ENCODE data around the gene ADIPOR2. TPM values are rescaled to one million over a fixed set of nuclear protein-coding genes. Genes with fewer than 3 reads are reported as not detected.

The ADIPOR2 gene, protein sequence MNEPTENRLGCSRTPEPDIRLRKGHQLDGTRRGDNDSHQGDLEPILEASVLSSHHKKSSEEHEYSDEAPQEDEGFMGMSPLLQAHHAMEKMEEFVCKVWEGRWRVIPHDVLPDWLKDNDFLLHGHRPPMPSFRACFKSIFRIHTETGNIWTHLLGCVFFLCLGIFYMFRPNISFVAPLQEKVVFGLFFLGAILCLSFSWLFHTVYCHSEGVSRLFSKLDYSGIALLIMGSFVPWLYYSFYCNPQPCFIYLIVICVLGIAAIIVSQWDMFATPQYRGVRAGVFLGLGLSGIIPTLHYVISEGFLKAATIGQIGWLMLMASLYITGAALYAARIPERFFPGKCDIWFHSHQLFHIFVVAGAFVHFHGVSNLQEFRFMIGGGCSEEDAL
- 10 to 100 TPM; 63.5 to 83.3 TPM for total RNA-seq

DNA sequence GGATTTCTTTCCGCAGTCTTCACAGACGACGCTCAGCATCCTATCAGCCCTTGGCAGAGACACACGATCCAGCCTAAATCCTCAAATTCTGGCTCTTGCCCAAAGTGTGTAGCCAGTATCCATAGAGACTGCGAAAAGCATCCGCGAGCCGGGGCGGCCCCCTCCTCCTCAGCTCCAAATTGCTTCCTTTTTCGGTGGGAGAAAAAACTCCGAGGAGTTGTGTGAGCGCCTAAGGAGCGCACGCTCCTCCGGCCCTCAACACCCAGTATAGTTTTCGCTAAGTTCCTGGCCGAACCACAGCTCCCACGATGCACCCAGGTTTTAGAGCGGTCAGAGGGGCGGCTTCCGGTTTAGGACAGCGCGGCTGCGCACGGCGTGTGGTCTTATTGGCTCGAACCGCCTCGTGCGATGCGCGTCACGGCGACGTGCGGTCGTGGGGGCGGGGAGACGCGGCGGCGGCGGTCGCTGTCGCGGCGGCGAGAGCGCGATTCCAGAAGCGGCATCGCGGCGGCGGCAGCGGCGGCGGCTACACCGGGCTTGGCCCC, at the start of gene ADIPOR2:
Gene ADIPOR2 (plus strand): TSS at position 493 of the 545 bp plus-strand sequence. CDS start 63,274 bp downstream, outside the sequence.
- Mint-ChIP-seq H3K27ac (peak within 1 kb of the TSS; percentile 96), H3K36me3 (peaks cover 14% of the 10 kb centered on the region), H3K4me3 (peak within 1 kb of the TSS; percentile 85), H3K27me3 (peaks cover 8% of the 10 kb centered on the region), H3K4me1 (peaks cover 43% of the 10 kb centered on the region), H3K9me3 (ENCODE audit: low read depth) (no peaks in the 10 kb centered on the region)
- peak; percentile 97 for ATAC-seq
- DNase-seq, result peak; percentile 96
- CTCF ChIA-PET, result interaction anchor here (0.9 to 1.7 kb wide), 6 partner anchors 9 to 1058 kb away, joined by 3 to 11 read pairs (median 6); no protein-coding TSS in a partner anchor

DNA sequence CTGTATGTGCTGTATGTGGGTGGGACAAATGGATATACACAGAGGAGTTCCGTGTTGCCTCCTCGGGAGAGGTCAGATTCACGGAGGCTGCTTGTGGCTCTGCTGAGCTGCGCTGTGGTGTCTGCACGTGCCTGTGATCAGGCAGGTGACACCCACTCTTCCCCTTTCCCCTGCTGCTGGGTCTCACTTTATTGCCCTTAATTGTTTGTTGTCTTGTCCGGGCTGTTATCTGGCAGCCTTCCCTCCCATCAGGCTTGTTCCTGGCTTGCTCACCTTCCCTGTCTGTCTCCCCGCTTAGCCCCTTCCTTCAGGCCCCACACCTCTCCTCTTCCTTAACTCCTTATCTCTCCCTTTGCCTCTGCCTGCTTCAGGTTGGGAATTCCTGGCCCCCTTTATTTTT, 48.4 kb upstream of the ADIPOR2 start:
- Mint-ChIP-seq H3K4me3 (no peak overlapping the region), H3K9me3 (ENCODE audit: low read depth) (no peaks in the 10 kb centered on the region), H3K4me1 (peaks cover 17% of the 10 kb centered on the region), H3K27ac (no peak overlapping the region), H3K36me3 (no peaks in the 10 kb centered on the region), H3K27me3 (peaks cover 7% of the 10 kb centered on the region)
- ATAC-seq, result no peak
- CTCF ChIA-PET, result interaction anchor here (1.2 to 2.9 kb wide), 4 partner anchors 8 to 149 kb away, joined by 3 to 16 read pairs (median 8); no protein-coding TSS in a partner anchor
- DNase-seq, result no peak

DNA sequence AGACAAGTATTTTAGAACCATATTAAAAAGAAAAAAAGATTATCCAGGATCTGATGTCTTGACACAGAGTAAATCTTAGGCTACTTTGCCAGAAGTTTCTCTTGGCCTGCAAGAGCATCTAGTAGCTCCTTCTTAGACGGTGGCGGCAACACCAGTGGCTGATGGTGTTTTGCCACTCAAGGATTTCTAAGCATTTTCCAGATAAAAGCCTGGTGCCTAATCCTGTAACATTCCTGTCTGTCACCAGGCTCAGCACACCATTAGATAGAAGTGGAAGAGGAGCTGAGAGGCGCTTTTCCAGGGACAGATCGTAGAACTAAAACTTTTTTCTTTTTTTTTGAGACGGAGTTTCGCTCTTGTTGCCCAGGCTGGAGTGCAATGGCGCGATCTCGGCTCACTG, 47.8 kb upstream of the ADIPOR2 start:
- CTCF ChIA-PET, result interaction anchor here (1.2 to 2.9 kb wide), 5 partner anchors 8 to 148 kb away, joined by 3 to 16 read pairs (median 8); no protein-coding TSS in a partner anchor

DNA sequence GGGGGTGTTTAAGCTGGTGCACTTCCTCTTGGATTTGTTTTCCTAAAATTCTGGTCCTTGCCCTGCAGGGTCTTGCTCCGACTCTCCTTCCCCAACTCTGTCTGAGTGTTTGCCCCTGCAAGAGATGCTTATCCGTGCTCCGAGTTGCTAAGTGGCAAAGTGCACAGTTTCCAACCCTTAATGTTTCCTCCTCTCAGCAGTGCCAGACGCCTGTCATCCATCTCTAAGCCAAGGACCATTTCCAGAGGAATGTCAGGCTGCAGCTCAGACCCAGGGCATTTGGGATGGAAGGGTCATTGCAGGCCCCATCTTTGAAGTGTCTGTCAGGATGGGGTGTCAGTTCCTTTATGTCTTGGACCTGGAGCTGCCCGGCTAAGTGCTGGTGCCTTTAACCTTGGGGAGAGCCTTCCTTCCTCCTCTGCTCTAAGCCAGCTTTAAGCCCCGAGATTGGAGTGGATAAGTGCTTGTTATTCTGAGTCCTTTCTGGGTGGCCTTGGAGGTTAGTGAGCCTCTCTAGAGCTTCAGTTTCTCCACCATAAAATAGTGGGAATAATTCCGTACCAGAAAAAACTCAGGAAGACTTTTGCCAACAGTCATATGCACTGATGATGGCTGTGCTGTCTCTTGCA, 46.9 kb upstream of the ADIPOR2 start:
- Mint-ChIP-seq H3K4me3 (no peak overlapping the region), H3K4me1 (peaks cover 17% of the 10 kb centered on the region), H3K36me3 (no peaks in the 10 kb centered on the region), H3K9me3 (ENCODE audit: low read depth) (no peaks in the 10 kb centered on the region), H3K27ac (no peak overlapping the region), H3K27me3 (peaks cover 17% of the 10 kb centered on the region)
- ATAC-seq (no peak), DNase-seq (no peak)
- CTCF ChIA-PET, result interaction anchor here (0.6 to 2.9 kb wide), 8 partner anchors 9 to 709 kb away, joined by 3 to 16 read pairs (median 7); no protein-coding TSS in a partner anchor

More for the DNA sequence above, 47.8 kb upstream of the ADIPOR2 start:
- no peak for DNase-seq
- no peak overlapping the region for H3K4me3 Mint-ChIP-seq
- H3K27ac Mint-ChIP-seq, result no peak overlapping the region
- H3K9me3 Mint-ChIP-seq (ENCODE audit: low read depth), result no peaks in the 10 kb centered on the region
- H3K27me3 Mint-ChIP-seq, result peaks cover 8% of the 10 kb centered on the region
- H3K36me3 Mint-ChIP-seq, result no peaks in the 10 kb centered on the region
- peaks cover 17% of the 10 kb centered on the region for H3K4me1 Mint-ChIP-seq
- ATAC-seq, result no peak

DNA sequence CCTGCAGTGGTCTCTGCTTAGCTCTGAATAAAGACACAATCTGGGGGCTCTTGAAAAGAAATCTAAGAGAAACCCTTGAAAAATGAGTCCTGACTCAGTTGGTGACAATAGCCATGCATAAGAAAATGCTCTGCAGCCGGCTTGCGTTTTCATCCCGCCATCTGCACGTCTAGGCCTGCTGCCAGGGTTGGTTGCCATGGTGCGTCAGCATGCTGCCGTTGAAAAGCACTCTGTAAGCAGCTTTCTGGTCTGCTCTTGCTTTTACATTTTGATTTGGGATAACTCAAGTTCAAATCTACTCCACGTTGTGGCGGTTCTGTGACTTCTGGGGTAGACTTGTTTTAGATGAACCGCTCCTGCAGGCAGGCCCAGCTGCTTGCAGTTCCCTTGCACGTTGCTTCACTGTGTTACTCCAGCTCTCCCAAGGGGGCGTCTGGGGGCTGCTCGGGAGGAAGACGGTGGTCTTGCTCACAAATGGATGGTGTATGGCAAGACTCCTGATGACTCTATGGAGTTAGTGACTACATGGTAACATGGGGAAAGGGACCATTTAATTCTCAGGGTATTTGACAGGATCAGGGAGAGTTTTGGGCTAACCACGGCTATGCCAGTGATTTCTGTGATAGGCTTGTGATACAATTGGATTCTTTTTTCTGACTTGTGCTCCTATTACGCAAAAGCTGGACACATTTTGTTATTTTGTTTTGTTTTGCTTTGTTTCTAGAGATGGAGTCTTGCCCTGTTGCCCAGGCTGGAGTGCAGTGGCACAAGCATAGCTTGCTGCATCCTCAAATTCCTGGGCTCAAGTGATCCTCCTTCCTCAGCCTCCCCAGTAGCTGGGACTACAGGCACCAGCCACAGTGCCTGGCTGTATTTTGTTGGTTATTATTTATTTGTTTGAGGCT, 46.1 kb upstream of the ADIPOR2 start:
- peaks cover 25% of the 10 kb centered on the region for H3K27me3 Mint-ChIP-seq
- no peak overlapping the region for H3K4me3 Mint-ChIP-seq

DNA sequence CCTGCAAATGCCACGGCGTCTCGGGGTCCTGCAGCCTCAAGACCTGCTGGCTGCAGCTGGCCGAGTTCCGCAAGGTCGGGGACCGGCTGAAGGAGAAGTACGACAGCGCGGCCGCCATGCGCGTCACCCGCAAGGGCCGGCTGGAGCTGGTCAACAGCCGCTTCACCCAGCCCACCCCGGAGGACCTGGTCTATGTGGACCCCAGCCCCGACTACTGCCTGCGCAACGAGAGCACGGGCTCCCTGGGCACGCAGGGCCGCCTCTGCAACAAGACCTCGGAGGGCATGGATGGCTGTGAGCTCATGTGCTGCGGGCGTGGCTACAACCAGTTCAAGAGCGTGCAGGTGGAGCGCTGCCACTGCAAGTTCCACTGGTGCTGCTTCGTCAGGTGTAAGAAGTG, 45.1 kb upstream of the ADIPOR2 start:
- Mint-ChIP-seq H3K27me3 (peaks cover 34% of the 10 kb centered on the region), H3K36me3 (no peaks in the 10 kb centered on the region), H3K4me3 (no peak overlapping the region), H3K9me3 (ENCODE audit: low read depth) (no peaks in the 10 kb centered on the region), H3K4me1 (peaks cover 17% of the 10 kb centered on the region), H3K27ac (no peak overlapping the region)
- CTCF ChIA-PET, result interaction anchor here (1.1 to 16.9 kb wide), 2 partner anchors 145 to 294 kb away, joined by 3 to 304 read pairs; no protein-coding TSS in a partner anchor
- DNase-seq, result no peak
- no peak for ATAC-seq

More for the DNA sequence above, 46.1 kb upstream of the ADIPOR2 start:
- H3K9me3 Mint-ChIP-seq (ENCODE audit: low read depth), result no peaks in the 10 kb centered on the region
- CTCF ChIA-PET, result interaction anchor here (1.1 to 2.9 kb wide), 7 partner anchors 9 to 295 kb away, joined by 3 to 16 read pairs (median 8); no protein-coding TSS in a partner anchor
- H3K4me1 Mint-ChIP-seq, result peaks cover 17% of the 10 kb centered on the region
- no peak overlapping the region for H3K27ac Mint-ChIP-seq
- H3K36me3 Mint-ChIP-seq, result no peaks in the 10 kb centered on the region
- DNase-seq (no peak), ATAC-seq (no peak)

DNA sequence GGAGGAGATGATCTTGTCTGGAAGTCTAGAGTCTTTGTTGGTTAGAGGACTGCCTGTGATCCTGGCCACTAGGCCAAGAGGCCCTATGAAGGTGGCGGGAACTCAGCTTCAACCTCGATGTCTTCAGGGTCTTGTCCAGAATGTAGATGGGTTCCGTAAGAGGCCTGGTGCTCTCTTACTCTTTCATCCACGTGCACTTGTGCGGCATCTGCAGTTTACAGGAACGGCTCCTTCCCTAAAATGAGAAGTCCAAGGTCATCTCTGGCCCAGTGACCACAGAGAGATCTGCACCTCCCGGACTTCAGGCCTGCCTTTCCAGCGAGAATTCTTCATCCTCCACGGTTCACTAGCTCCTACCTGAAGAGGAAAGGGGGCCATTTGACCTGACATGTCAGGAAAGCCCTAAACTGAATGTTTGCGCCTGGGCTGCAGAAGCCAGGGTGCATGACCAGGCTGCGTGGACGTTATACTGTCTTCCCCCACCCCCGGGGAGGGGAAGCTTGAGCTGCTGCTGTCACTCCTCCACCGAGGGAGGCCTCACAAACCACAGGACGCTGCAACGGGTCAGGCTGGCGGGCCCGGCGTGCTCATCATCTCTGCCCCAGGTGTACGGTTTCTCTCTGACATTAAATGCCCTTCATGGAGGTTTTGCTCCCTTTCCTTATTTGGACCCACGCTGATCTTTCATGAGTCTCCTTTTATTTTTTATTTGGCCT, 44.1 kb upstream of the ADIPOR2 start:
- CTCF ChIA-PET, result interaction anchor here (1.4 to 16.9 kb wide), 3 partner anchors 12 to 936 kb away, joined by 3 to 304 read pairs (median 16); no protein-coding TSS in a partner anchor
- H3K9me3 Mint-ChIP-seq (ENCODE audit: low read depth), result no peaks in the 10 kb centered on the region
- H3K27ac Mint-ChIP-seq, result no peak overlapping the region
- H3K4me1 Mint-ChIP-seq, result peaks cover 16% of the 10 kb centered on the region
- no peaks in the 10 kb centered on the region for H3K36me3 Mint-ChIP-seq
- no peak overlapping the region for H3K4me3 Mint-ChIP-seq
- ATAC-seq, result peak; percentile 27
- peaks cover 38% of the 10 kb centered on the region for H3K27me3 Mint-ChIP-seq
- DNase-seq, result peak; percentile 48

DNA sequence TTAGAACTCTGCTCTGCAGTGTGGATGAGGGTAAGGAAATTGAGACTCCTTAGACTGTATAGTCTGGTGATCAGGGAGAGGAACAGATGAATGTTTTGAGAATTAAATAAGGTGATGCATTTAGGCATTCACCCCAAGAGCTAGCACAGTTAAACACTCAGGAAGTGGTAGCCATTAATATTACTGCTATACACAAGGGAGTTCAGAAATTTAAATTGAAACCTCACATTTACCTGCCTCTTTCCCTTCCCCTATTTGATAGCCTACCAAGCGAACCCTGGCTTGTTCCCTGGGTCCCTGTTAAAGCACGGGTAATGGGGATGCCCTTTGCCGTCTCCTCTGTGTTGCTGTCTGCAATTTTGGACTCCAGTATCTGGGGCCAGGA, 43.6 kb upstream of the ADIPOR2 start:
- Mint-ChIP-seq H3K4me1 (peaks cover 11% of the 10 kb centered on the region), H3K27me3 (peaks cover 40% of the 10 kb centered on the region), H3K36me3 (no peaks in the 10 kb centered on the region), H3K4me3 (no peak overlapping the region), H3K27ac (no peak overlapping the region), H3K9me3 (ENCODE audit: low read depth) (no peaks in the 10 kb centered on the region)
- CTCF ChIA-PET, result interaction anchor here (1.4 to 16.9 kb wide), 3 partner anchors 12 to 935 kb away, joined by 3 to 304 read pairs (median 16); no protein-coding TSS in a partner anchor
- DNase-seq (no peak), ATAC-seq (no peak)

DNA sequence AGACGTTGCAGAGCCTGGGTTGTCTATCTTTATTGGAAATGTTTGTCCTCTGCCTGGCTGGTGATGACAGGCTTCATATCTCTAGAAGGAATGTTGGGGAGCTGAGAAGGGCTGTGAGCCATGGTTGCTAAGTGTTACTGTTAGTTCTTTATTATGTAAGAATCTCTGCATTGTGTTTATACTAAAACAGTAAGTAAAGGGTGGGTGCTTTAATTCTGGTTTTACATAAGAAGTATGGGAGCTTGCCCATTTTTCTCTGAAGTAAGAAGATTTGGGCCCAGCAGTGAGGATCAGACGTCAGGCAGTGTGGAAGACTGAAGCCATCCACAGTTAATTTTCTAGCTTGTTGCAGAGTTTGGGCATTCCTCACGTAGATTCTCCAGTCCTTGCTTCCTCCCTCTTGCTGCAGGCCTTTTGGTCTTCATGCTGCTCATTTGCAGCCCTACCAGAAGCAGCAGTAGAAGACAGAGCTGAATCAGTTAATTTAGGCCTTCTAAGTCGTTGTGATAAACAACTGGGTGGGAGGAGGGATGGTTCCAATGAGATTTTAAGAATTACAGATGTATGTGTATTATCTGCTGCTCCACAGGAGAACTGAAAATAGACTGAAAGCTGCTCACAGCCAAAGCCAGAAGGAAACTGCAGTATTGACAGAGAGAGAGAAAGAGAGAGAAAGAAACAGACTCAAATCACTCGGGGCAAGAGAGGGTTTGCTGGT, 40.5 kb upstream of the ADIPOR2 start:
- no peak for ATAC-seq
- no peak overlapping the region for H3K27ac Mint-ChIP-seq

DNA sequence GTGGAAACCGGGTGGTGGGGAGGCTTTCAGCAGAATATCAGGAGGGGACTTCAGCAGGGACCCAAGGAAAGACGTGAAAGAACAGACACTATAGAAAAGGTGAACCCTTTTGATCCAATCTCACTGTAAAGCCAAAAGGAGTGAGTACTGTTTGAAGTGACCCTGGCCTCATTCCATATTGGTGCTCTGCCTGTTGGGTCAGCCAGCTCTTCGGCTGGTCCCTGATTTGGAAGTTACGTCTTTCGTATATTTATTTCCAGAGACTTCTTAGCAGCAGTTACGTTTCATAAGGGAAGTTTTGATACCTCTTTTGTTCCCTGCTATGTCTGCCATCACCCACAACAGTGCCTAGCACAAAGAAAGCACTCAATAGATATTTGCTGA, 39.9 kb upstream of the ADIPOR2 start:
- Mint-ChIP-seq H3K4me1 (peaks cover 10% of the 10 kb centered on the region), H3K27me3 (peaks cover 42% of the 10 kb centered on the region), H3K27ac (no peak overlapping the region), H3K36me3 (no peaks in the 10 kb centered on the region), H3K9me3 (ENCODE audit: low read depth) (no peaks in the 10 kb centered on the region), H3K4me3 (no peak overlapping the region)
- ATAC-seq (no peak), DNase-seq (no peak)
- CTCF ChIA-PET, result interaction anchor here (1.4 to 16.9 kb wide), 5 partner anchors 10 to 289 kb away, joined by 3 to 304 read pairs (median 5); no protein-coding TSS in a partner anchor

More for the DNA sequence above, 40.5 kb upstream of the ADIPOR2 start:
- Mint-ChIP-seq H3K9me3 (ENCODE audit: low read depth) (no peaks in the 10 kb centered on the region), H3K4me3 (no peak overlapping the region), H3K27me3 (peaks cover 42% of the 10 kb centered on the region), H3K4me1 (peaks cover 11% of the 10 kb centered on the region), H3K36me3 (no peaks in the 10 kb centered on the region)
- DNase-seq, result no peak
- CTCF ChIA-PET, result interaction anchor here (1.9 to 16.9 kb wide), 5 partner anchors 16 to 289 kb away, joined by 4 to 304 read pairs (median 16); no protein-coding TSS in a partner anchor

DNA sequence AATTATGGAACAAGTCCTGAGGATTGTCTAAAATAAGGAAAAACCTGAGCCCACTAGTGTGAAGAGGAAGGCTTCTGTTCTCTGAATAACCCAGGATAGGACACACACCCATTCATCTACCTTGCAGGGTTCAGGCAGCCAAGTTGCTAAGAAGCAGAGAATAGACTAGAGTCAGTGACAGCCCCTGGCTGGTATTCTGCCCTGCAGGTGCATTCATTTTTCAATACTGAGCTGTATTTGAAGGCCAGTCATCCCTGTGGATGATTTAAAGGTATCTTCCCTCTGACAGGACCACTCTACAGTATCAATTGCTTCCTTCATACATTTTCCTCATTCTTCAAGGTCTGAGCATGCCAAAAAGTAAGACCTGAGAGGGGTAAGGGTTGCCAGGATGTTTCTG, 38.9 kb upstream of the ADIPOR2 start:
- Mint-ChIP-seq H3K27ac (no peak overlapping the region), H3K27me3 (peaks cover 42% of the 10 kb centered on the region), H3K36me3 (no peaks in the 10 kb centered on the region), H3K4me1 (peaks cover 6% of the 10 kb centered on the region), H3K4me3 (no peak overlapping the region), H3K9me3 (ENCODE audit: low read depth) (no peaks in the 10 kb centered on the region)
- DNase-seq, result no peak
- ATAC-seq, result no peak
- CTCF ChIA-PET, result interaction anchor here (0.6 to 16.9 kb wide), 16 partner anchors 9 to 657 kb away, joined by 3 to 304 read pairs (median 5); partner anchors contain the start of gene ADIPOR2
